Measurements from ENCODE around the gene CALD1.

DNA sequence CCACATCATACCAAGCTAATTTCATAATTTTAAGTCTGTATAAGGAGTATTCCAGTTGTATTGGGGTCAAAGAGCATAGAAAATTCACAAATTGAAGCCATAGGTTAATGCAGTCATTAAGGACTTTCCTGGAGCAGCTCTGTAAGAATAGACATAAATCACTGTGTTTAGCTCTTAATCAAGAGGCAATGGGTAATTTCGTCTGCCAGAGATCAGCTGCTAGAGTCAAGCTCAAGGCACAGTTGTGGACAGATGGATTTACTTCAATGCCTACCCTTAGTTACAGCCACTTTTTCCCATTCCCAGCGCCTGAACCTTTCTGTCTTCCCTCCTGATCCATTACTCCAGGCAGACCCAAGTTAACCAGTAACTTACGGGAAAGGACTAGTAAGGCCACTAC is 166.3 kb downstream of the CALD1 start:
- TF ChIP-seq, protein P1, sequence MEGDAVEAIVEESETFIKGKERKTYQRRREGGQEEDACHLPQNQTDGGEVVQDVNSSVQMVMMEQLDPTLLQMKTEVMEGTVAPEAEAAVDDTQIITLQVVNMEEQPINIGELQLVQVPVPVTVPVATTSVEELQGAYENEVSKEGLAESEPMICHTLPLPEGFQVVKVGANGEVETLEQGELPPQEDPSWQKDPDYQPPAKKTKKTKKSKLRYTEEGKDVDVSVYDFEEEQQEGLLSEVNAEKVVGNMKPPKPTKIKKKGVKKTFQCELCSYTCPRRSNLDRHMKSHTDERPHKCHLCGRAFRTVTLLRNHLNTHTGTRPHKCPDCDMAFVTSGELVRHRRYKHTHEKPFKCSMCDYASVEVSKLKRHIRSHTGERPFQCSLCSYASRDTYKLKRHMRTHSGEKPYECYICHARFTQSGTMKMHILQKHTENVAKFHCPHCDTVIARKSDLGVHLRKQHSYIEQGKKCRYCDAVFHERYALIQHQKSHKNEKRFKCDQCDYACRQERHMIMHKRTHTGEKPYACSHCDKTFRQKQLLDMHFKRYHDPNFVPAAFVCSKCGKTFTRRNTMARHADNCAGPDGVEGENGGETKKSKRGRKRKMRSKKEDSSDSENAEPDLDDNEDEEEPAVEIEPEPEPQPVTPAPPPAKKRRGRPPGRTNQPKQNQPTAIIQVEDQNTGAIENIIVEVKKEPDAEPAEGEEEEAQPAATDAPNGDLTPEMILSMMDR (IDR thresholded peaks at IDR 0.05; ENCODE audit: low read length), result no peak
- TF ChIP-seq EZH2 (IDR thresholded peaks at IDR 0.05; ENCODE audit: borderline replicate concordance, low read length), result no peak

Data from OCI-LY1 (cell line).